NCI-H2107 treated with DMSO at 0.1 percent for 48 hours (cell line): ENCODE data around the gene HYAL2.
"Not testable (repeated sequence)": the region's sequence is repeated elsewhere in the genome, so short reads cannot be mapped to it uniquely, and the experiment has no call there.

Source experiments
- DNase-seq: peaks from one replicate; lab custom pipeline; 2025; ENCODE audit not compliant: unreplicated experiment; lab: John Stamatoyannopoulos, UW

HYAL2 gene

GRCh38 chr3:50292159-50293078 is 30.1 kb downstream of the HYAL2 start, which contains the start of gene IFRD2:
IFRD2 (minus strand) TSS chr3:50292429; CDS start chr3:50292274, 155 bp downstream.
- DNase-seq, result peak; percentile 65

- no peak for DNase-seq
These were observed 32.3 kb downstream of the HYAL2 start for GRCh38 chr3:50290161-50290641.

GRCh38 chr3:50289130-50289529 is 33.4 kb downstream of the HYAL2 start:
- no peak for DNase-seq

GRCh38 chr3:50288387-50289007 is 34.0 kb downstream of the HYAL2 start:
- DNase-seq, result no peak

- DNase-seq, result no peak
These were observed 35.3 kb downstream of the HYAL2 start for GRCh38 chr3:50287262-50287661.

- DNase-seq, result no peak
These were observed 36.0 kb downstream of the HYAL2 start for GRCh38 chr3:50286322-50287227.

- not testable (repeated sequence) for DNase-seq
These were observed 38.4 kb downstream of the HYAL2 start for GRCh38 chr3:50284121-50284520.

GRCh38 chr3:50279255-50280016 is 43.1 kb downstream of the HYAL2 start:
- DNase-seq, result no peak

GRCh38 chr3:50278880-50279224 is 43.7 kb downstream of the HYAL2 start, which contains the start of gene LSMEM2:
LSMEM2 (plus strand) TSS chr3:50279087; CDS start chr3:50279114, 27 bp downstream.
- DNase-seq, result no peak

GRCh38 chr3:50278123-50278879 is 44.2 kb downstream of the HYAL2 start:
- DNase-seq, result no peak

GRCh38 chr3:50276762-50277101 is 45.8 kb downstream of the HYAL2 start:
- DNase-seq, result no peak

- DNase-seq, result no peak
These were observed 46.4 kb downstream of the HYAL2 start for GRCh38 chr3:50275996-50276761.

GRCh38 chr3:50275141-50275995 is 47.2 kb downstream of the HYAL2 start:
- no peak for DNase-seq

GRCh38 chr3:50274371-50275104 is 48.0 kb downstream of the HYAL2 start:
- DNase-seq, result peak; percentile 6

GRCh38 chr3:50273689-50274065 is 48.9 kb downstream of the HYAL2 start:
- no peak for DNase-seq

GRCh38 chr3:50272911-50273688 is 49.4 kb downstream of the HYAL2 start:
- DNase-seq, result peak; percentile 64

GRCh38 chr3:50272538-50272910 is 50.0 kb downstream of the HYAL2 start:
- not testable (repeated sequence) for DNase-seq
